Frontal cortex (tissue), 4 donors: ENCODE measurements around the gene DNAJC18. TPM values are rescaled to one million over a fixed set of nuclear protein-coding genes. Genes with fewer than 3 reads are reported as not detected.

Experiments
- DNase-seq, 2 donors: peaks; one replicate each; pipeline ENCODE4 v3.0.0; 2012; ENCODE audit warnings: low spot score in 2 of 2
- FAIRE-seq: peaks from 2 replicates; lab custom pipeline; 2012; peaks lifted over from hg19 to GRCh38; lab: Jason Lieb, UNC
- small RNA-seq: library from RNA; depleted of rRNA; stranded (forward); fragments of <200 nt; gene quantifications from one replicate; pipeline ENCODE3, GENCODE V24; 2014
- total RNA-seq: library from RNA; depleted of rRNA; stranded (reverse); fragments of >200 nt; gene quantifications from one replicate; pipeline ENCODE4 v1.2.3, GENCODE V29; 2014
- donor health status: control.
- donor health status: control.
- donor health status: control.

Gene DNAJC18
- total RNA-seq, 1 donor from 2014 or later: 53.0 TPM

DNA sequence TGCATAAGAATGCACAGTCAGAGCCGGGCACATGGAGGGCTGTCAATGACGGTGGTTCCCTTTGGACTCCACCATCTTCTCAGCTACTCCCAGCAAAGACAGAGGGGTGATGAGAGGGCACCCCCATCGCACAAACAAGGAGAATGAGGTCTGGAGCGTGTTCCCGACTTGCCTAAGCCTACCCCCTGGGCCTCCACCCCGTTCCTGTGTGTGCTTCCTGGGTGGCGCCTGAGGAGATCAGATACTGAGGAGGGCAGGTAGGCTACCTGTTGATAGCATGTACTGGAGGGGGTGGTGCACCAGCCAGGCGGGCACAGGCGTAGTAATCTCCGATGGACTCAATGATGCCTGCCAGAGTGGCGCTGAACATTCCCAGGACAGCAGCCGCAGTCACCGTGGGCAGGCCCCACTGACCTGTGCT is 60.4 kb downstream of the DNAJC18 start:
- DNase-seq: peak in 1 of 2 donors; percentile 20
- no peak for FAIRE-seq

DNA sequence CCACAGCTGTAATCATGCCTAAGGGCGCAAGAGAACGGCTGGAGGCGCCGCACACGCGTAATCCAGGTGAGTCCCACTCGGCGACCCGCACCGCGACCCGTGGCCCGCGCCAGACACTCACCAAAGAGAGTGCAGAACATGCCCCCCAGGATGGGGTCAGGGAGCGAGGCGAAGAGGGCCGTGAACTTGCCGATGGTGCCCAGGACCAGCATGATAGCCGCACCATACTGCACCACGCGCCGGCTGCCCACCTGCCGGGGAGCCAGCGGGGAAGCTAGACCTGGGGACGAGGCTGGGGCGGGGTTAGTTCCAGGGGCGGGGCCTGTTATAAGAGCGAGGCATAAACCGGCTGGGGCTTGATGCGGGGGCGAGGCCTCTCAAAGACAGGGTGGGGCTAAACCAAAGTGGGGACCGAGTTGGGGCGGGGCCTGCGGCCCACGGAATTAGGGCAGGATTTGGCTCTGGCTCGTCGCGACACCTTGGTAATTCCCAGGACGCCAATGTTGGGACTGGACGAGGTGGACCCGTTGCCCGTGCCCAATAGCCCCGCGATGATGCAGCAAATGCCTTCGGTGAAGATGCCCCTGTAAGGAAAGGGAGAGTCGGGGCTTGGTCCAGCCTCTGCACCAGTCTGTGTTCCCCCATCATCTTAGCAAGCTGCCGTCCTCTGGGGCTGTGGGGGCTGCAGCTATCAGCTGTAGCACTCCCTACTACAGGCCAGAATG is 61.1 kb downstream of the DNAJC18 start:
- DNase-seq (peak in 1 of 2 donors; percentile 20), FAIRE-seq (no peak)

DNA sequence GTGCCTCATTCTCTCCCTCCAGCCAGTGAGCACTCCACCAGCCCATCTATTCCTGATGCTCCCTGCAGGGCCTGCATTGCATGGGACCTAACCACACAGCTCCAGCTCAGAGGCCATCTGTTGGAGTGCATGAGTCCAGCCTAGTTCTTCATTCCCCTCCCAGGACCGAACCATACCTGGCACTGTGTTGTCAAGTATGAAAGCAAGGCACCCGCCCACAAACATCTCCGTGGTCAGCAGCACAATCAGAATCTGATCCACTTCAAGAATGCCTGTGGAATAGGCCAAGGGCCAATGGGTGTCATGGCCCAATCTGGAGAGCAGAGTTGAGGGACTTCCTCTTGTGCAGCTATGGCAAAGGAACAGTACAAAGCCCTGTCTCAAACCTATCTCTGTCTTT is 62.1 kb downstream of the DNAJC18 start:
- FAIRE-seq: no peak
- peak in 1 of 2 donors; percentile 14 for DNase-seq

DNA sequence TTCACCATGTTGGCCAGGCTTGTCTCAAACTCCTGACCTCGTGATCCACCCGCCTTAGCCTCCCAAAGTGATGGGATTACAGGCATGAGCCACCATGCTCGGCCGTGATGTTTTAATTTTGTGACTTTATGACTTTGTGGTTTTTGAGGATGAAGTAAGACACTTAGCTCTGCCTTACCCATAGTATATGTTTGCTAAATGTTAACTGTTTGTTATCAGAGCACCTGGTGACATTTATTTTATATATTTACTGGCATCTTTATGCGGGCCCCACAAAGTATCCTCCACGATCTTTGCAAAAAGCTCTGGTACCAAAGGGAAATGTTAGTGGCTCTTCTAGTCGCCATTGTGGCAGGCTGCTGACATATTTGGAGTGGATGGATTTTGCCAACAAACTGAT is 63.0 kb downstream of the DNAJC18 start:
- FAIRE-seq (no peak), DNase-seq (no peak)

DNA sequence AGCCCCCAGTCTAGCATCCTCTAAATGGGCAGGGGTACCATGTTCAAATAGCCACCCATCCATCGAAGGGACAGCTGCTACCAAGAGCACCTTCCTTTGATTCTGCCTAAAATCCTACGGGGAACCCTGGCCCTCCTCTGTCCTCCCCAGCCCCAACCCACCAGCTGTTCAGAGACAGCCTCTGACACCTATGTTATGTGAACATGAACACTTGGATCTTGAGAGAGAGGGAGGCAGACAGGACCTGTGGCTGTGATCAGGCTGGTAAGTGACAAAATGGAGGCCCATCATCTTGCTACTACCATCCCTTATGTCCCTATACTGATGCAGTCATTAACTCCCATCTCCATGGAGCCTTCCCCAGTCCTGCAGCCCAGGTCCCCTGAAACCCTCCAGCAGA is 64.4 kb downstream of the DNAJC18 start:
- DNase-seq (peak in 1 of 2 donors; percentile 3), FAIRE-seq (no peak)

DNA sequence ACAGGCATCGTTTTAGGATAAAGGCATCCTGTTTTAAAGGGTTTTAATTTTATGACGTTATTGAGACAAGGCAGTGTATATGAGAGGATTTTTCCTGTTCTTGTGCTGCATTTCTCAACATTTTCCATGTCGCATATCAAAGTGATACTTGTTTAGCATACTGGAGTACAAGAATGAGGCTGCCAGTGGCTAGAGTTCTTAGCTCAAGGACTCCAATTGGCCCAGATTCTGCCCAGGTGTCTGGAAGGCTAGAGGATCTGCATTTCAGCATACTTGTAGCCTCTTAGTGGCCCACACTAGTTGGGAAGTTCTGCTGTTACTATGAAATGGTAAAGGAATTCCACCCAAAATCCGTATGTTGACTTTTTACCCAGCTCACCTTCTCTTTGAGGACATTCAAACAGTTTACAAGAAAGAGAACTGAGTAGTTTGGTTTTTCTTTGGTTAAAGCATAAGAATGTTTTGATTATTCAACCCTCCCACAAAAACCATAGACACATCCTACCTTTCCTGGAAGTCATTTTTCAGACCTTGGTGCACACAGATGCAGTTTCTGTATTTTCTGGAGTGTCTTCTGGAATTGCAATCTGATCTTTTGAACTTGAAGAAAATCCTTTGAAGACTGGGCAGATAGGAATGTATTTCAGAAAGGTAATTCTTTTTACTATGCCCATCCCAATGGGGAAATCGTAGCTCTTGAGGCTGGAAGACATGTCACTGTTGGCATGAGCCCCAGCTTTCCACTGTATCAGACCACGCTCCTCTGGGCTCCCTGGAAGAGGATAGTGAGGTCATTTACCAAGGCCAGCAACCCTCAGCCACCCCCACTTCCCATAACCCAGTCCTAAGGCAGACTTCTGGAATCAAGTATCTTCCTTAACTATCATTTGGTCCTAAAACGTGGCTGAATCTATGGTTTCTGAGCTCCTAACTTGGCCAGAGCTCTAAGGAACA is 67.6 kb downstream of the DNAJC18 start:
- DNase-seq: no peak

DNA sequence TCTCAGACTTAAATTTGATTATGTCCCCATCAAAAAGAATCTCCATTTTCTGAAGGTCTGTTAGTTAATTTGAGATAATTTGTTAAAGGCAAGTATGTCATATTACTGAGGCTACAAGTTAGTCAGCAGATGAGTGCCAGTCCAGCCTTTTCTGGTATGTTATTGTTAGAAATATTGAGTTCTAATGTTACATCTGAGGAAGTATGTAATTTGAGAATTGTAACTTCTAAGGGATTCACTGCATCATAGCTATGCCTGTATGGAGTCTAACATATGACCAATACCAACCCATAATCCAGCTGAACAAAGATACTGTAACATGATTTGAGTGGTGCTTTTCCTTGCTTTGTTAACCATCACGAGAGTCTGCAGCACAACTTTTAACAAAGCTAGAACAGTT is 70.1 kb downstream of the DNAJC18 start:
- FAIRE-seq: no peak
- DNase-seq: no peak

More for the DNA sequence above, 67.6 kb downstream of the DNAJC18 start:
- no peak for FAIRE-seq

DNA sequence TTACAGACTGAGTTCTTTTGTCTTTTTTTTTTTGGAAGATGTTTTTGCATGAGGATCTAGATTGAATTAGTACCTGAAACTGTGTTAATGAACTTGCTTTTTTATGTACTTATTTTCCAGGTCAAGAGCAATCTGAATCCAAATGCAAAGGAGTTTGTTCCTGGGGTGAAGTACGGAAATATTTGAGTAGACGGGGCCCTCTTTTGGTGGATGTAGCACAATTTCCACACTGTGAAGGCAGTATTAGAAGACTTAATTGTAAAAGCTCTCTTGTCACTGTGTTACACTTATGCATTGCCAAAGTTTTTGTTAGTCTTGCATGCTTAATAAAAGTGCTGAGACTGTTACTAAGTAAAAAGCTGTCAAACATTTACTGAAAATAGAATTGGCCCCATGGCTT is 70.7 kb downstream of the DNAJC18 start:
- DNase-seq (peak in 1 of 2 donors; percentile 5), FAIRE-seq (no peak)

DNA sequence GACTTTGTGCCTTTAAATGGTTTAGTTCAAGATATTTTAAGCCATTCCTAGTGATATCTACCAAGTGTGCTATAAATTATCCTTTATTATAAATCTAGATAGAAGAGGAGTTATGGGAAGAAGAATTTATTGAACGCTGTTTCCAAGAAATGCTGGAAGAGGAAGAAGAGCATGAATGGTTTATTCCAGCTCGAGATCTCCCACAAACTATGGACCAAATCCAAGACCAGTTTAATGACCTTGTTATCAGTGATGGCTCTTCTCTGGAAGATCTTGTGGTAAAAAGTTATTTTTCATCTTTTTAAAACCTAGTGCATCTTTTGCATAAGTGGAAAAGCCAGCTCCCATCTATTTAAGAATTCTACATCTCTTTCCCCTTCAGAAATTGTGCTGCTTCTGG is 74.9 kb downstream of the DNAJC18 start:
- no peak for DNase-seq
- no peak for FAIRE-seq

DNA sequence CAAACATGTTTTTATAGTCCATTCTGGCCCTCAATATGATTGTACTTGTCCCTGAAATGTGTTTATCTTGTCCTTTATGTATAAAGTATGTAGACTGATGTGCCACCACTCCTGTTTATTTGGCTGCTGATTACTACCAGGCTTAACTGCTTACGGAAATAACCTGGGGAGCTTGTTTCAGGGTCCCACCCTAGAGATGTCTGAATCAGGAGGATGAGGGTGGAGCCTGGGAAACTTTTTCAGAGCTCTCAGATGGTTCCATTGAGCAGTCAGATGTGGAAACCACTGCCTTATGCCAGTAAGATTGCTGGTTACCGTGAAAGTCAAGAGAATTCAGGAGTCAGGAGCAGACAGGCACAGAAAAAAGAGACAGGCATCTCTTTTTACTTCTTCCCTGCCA is 75.4 kb downstream of the DNAJC18 start:
- FAIRE-seq (no peak), DNase-seq (no peak)

DNA sequence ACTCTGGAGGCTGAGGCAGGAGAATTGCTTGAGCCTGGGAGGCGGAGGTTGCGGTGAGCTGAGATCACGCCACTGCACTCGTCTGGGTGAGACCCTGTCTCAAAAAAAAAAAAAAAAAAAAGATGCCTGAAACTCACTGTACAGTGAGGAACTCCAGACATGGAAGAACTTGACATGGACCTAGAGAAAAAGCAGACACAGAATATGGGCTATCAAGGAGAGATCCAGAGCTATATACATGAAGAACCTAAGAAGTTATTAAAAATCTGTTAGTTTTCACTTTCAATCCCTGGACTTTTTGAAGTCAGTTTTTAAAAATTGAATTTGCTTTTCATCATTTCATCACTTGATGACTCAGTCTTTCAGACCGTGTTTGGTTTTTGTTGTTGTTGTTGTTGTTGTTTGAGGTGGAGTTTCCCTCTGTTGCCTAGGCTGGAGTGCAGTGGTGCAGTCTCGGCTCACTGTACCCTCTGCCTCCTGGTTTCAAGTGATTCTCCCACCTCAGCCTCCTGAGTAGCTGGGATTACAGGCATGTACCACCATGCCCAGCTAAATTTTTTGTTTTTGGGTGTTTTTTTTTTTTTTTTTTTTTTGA is 77.4 kb downstream of the DNAJC18 start:
- FAIRE-seq (no peak), DNase-seq (no peak)

DNA sequence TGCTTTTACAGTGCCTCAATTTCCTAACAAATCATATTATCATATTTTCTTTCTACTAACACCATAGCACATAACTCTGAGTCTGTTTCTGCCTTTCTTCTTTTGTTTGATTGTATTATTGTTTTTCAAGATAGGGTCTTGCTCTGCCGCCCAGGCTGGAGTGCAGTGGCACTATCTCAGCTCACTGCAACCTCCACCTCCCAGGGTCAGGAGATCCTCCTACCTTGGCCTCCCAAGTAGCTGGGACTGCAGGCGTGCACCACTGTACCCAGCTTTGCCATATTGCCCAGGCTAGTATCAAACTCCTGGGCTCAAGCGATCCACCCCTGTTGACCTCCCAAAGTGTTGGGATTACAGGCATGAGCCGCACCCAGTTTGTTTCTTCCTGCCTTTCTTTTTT is 78.9 kb downstream of the DNAJC18 start:
- DNase-seq: no peak

More for the DNA sequence above, 78.9 kb downstream of the DNAJC18 start:
- FAIRE-seq: no peak

Small RNAs within 50 kb of the gene (small RNA-seq; reads per million reads assigned to genes)
- 0.33 reads per million, percentile 18 among the genes with 10 or more reads in this experiment for gene RNU5B-4P

Other genes starting within 250 kb of the DNAJC18 start
- gene SIL1, start 241.2 kb downstream of the DNAJC18 start, total RNA-seq: 9.4 TPM
- 810 TPM for gene MATR3, start 145.8 kb downstream of the DNAJC18 start, total RNA-seq
- 113 TPM for gene PAIP2, start 97.7 kb downstream of the DNAJC18 start, total RNA-seq
- gene SLC23A1, start 56.2 kb downstream of the DNAJC18 start, total RNA-seq: not detected
- gene MZB1, start 49.6 kb downstream of the DNAJC18 start, total RNA-seq: not detected
- under 0.01 TPM for gene PROB1, start 44.4 kb downstream of the DNAJC18 start, total RNA-seq
- gene SPATA24, start 35.4 kb downstream of the DNAJC18 start, total RNA-seq: 1.6 TPM
- gene ECSCR, start 23.2 kb upstream of the DNAJC18 start, total RNA-seq: 4.9 TPM
- gene SMIM33, start 31.5 kb upstream of the DNAJC18 start, total RNA-seq: not detected
- gene STING1, start 43.2 kb upstream of the DNAJC18 start, total RNA-seq: 3.3 TPM
- gene UBE2D2, start 121.8 kb upstream of the DNAJC18 start, total RNA-seq: 124 TPM
- gene CXXC5, start 208.8 kb upstream of the DNAJC18 start, total RNA-seq: 38.7 TPM